Progenitor cell of endocrine pancreas (in vitro differentiated cells): ENCODE measurements around the gene ATAT1. TPM values are rescaled to one million over a fixed set of nuclear protein-coding genes. Genes with fewer than 3 reads are reported as not detected.
"Not testable (repeated sequence)": the region's sequence is repeated elsewhere in the genome, so short reads cannot be mapped to it uniquely, and the experiment has no call there.

Experiments
- DNase-seq: peaks from one replicate; pipeline ENCODE4 v3.0.0; 2021; ENCODE audit warnings: low spot score; ENCODE audit not compliant: unreplicated experiment
- H3K27ac Mint-ChIP-seq: 2 replicates; pipeline ENCODE4 v1.8.0; 2021; ENCODE audit warnings: mild to moderate bottlenecking, moderate library complexity, mixed read lengths
- H3K27me3 Mint-ChIP-seq: 2 replicates; pipeline ENCODE4 v1.8.0; 2021; ENCODE audit warnings: mixed read lengths
- H3K36me3 Mint-ChIP-seq: 2 replicates; pipeline ENCODE4 v1.8.0; 2022; ENCODE audit warnings: mixed read lengths; ENCODE audit not compliant: insufficient read depth
- H3K4me1 Mint-ChIP-seq: 2 replicates; pipeline ENCODE4 v1.8.0; 2021; ENCODE audit warnings: low read depth, mixed read lengths
- H3K4me3 Mint-ChIP-seq: 2 replicates; pipeline ENCODE4 v1.8.0; 2021; ENCODE audit warnings: low read depth, mild to moderate bottlenecking, moderate library complexity, mixed read lengths
- H3K9me3 Mint-ChIP-seq: 2 replicates; pipeline ENCODE4 v1.8.0; 2021; ENCODE audit warnings: low read depth, mixed read lengths
- CTCF ChIP-seq: fragments of 200-600 bp; sonication (generic); IDR thresholded peaks from one replicate; pipeline ENCODE4 v1.5.0; 2021; ENCODE audit warnings: antibody characterized with exemption, mild to moderate bottlenecking; ENCODE audit not compliant: unreplicated experiment
- total RNA-seq: library from RNA; stranded (reverse); gene quantifications from 2 replicates; pipeline ENCODE4 v1.2.1, GENCODE V29; 2021

The ATAT1 gene
- total RNA-seq, 1 donor from 2014 or later, result 71.2 TPM

GRCh38 chr6:30654798-30655742 lies 28.4 kb downstream of the ATAT1 start:
- H3K4me3 Mint-ChIP-seq, result no peak overlapping the region

DNA sequence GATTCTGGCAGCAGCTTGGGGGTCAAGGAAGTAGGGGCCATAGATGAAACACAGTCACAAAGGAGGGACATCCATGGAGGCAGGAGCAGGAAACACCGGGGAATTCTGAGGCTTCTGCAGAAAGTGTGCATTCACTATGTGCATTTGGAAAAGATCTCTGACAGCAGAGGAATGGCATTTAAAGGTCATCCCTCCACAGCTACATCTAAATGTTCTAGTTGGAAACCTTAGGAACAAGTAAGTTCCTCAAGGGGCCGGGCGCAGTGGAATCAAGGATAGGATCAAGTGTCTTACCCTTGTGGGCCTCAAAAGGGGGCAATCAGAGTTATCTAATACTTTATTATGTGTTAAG lies 29.0 kb downstream of the ATAT1 start:
- Mint-ChIP-seq H3K27ac (no peak overlapping the region), H3K27me3 (no peaks in the 10 kb centered on the region), H3K9me3 (no peaks in the 10 kb centered on the region), H3K4me3 (no peak overlapping the region), H3K36me3 (peaks cover 24% of the 10 kb centered on the region), H3K4me1 (no peaks in the 10 kb centered on the region)
- TF ChIP-seq CTCF, result no peak
- no peak for DNase-seq

More at GRCh38 chr6:30654798-30655742, 28.4 kb downstream of the ATAT1 start:
- Mint-ChIP-seq H3K27ac (no peak overlapping the region), H3K27me3 (no peaks in the 10 kb centered on the region), H3K9me3 (no peaks in the 10 kb centered on the region), H3K36me3 (peaks cover 24% of the 10 kb centered on the region), H3K4me1 (no peaks in the 10 kb centered on the region)
- TF ChIP-seq CTCF, result no peak
- no peak for DNase-seq

DNA sequence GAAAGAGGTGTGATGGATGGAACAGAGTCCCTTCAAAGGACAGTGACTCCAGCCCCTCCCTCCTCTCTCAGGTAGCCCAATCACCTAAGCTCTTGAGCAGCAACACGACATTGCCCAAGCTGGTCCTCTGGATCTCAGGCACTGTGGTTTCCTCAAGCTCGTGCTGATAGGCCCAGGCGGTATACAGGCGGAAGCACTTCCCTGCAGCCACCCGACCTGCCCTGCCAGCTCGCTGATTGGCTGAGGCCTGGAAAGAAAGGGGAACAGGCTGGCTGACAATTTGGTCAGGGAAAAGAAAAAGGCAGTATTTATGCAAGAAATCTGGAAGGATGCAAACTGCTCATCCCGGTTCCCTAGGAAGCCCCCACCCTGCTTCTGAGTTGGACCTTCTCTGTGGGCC lies 29.8 kb downstream of the ATAT1 start:
- Mint-ChIP-seq H3K36me3 (peaks cover 22% of the 10 kb centered on the region), H3K9me3 (no peaks in the 10 kb centered on the region)

GRCh38 chr6:30657454-30657853 lies 30.8 kb downstream of the ATAT1 start:
- H3K27ac Mint-ChIP-seq, result no peak overlapping the region

More for the DNA sequence above, 29.8 kb downstream of the ATAT1 start:
- Mint-ChIP-seq H3K4me1 (no peaks in the 10 kb centered on the region), H3K27me3 (no peaks in the 10 kb centered on the region), H3K27ac (no peak overlapping the region), H3K4me3 (no peak overlapping the region)
- TF ChIP-seq CTCF, result no peak
- no peak for DNase-seq

GRCh38 chr6:30657922-30658321 lies 31.2 kb downstream of the ATAT1 start:
- not testable (repeated sequence) for H3K27me3 Mint-ChIP-seq, H3K4me3 Mint-ChIP-seq, H3K9me3 Mint-ChIP-seq, H3K27ac Mint-ChIP-seq, DNase-seq, H3K4me1 Mint-ChIP-seq
- peaks cover 26% of the 10 kb centered on the region for H3K36me3 Mint-ChIP-seq

More at GRCh38 chr6:30657454-30657853, 30.8 kb downstream of the ATAT1 start:
- no peaks in the 10 kb centered on the region for H3K27me3 Mint-ChIP-seq
- H3K4me3 Mint-ChIP-seq, result no peak overlapping the region
- no peaks in the 10 kb centered on the region for H3K4me1 Mint-ChIP-seq
- no peak for DNase-seq
- no peaks in the 10 kb centered on the region for H3K9me3 Mint-ChIP-seq
- TF ChIP-seq CTCF, result no peak
- peaks cover 24% of the 10 kb centered on the region for H3K36me3 Mint-ChIP-seq
